Activated T-helper 9 cell treated with anti-CD3 and anti-CD28 coated beads, Interleukin-2, amount 50 U/mL, for 16 hours (primary cell): ENCODE measurements around the gene CCDC191.

Experiments
- DNase-seq: peaks from one replicate; pipeline ENCODE4 v3.0.0-alpha.2; 2020; ENCODE audit warnings: low read depth

CCDC191 gene

GRCh38 chr3:113966172-113966571 is 90.2 kb downstream of the CCDC191 start:
- no peak for DNase-seq

GRCh38 chr3:113963879-113964278 is 92.4 kb downstream of the CCDC191 start:
- no peak for DNase-seq

GRCh38 chr3:113954091-113954685 is 102.1 kb downstream of the CCDC191 start:
- DNase-seq, result no peak

- no peak for DNase-seq
These were observed 102.6 kb downstream of the CCDC191 start for GRCh38 chr3:113953677-113954076.

- DNase-seq, result no peak
These were observed 103.4 kb downstream of the CCDC191 start for GRCh38 chr3:113952921-113953320.

GRCh38 chr3:113948015-113948917 is 108.1 kb downstream of the CCDC191 start:
- no peak for DNase-seq

- peak; percentile 58 for DNase-seq
These were observed 108.8 kb downstream of the CCDC191 start, which contains the start of gene ZDHHC23 for GRCh38 chr3:113947372-113948014. Gene ZDHHC23, plus strand, starts transcription at chr3:113948013. Its CDS starts 790 bp downstream, at chr3:113948803.

GRCh38 chr3:113946831-113947230 is 109.5 kb downstream of the CCDC191 start:
- DNase-seq, result no peak

- DNase-seq, result no peak
These were observed 128.8 kb downstream of the CCDC191 start for GRCh38 chr3:113927556-113927955.

GRCh38 chr3:113914646-113915045 is 141.7 kb downstream of the CCDC191 start:
- no peak for DNase-seq
